ENCODE measurements around the gene TRPV5. TPM values are rescaled to one million over a fixed set of nuclear protein-coding genes. Genes with fewer than 3 reads are reported as not detected.
A peak's percentile ranks its signal among the peaks of the same experiment; 100 is the strongest.

The TRPV5 gene
- total and polyA plus RNA-seq, 5 experiments from 2014 or later = 0.30 TPM; not detected in 4

DNA sequence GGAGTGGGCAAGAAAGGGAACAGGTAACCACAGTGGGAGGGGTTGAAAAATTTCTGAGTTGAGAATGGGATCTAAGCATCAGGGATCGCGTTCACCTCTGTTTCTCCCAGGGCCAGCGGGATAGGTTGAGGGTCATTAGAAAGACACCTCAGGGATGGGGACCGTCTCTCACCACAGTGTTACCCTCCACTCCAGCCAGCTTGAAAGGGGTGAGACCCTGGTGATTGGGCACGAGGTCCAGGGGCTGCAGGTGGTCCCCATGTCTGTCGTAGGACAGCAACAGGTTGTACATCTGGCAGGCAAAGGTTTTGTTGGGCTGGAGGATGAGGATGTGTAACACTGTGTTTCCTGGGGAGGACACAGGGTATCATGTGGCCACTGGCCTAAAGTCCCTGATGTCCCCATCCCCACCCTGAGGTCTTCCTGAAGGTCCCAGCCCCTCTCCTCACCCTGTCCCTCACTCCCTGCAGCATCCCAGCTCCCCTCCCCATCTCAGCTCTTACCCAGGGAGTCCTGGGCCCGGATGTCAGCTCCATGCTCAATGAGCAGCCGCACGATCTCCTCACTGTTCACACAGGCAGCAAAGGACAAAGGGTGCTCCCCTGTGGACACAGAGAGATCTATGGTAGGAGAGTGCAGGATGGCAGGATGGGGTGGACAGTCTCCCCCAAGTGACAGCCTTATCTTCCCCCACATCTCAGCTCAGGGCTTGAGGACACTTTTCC, 57.1 kb downstream of the TRPV5 start:
- no peaks in the 10 kb centered on the region for H3K36me3 Mint-ChIP-seq
- H3K9me3 Mint-ChIP-seq = peaks cover 0 to 3% (median 0%) of the 10 kb centered on the region in 9 donors
- H3K4me3 Mint-ChIP-seq = no peak overlapping the region
- peak overlapping the region in 1 of 10 donors; percentile 64 for H3K27ac Mint-ChIP-seq
- H3K27me3 Mint-ChIP-seq = peaks cover 0 to 2% (median 0%) of the 10 kb centered on the region in 5 donors
- POLR2A ChIA-PET = no interaction called here
- H3K4me1 Mint-ChIP-seq = peaks cover 0 to 2% (median 0%) of the 10 kb centered on the region in 4 donors
- DNase-seq (no peak), ATAC-seq (no peak)

DNA sequence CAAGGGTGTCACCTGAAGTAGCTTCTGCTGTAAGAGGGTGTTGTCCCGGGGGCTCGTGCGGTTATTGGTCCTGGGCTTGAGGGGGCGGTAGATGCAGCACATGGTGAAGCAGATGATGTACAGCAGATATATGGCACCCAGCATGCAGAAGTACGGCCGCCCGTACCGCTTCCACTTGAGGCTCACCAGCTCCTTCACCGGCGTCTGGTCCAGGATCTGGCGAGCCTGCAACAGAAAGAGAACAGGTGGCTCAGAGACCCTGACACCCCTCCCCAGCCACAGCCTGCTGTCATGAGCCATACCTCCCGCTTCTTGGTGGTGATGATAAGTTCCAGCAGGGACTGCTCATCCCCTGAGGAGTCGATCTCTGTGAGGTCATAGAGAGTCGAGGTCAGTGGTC, 58.1 kb downstream of the TRPV5 start:
- Mint-ChIP-seq H3K27ac (no peak overlapping the region), H3K4me1 (peaks cover 0 to 2% (median 0%) of the 10 kb centered on the region in 4 donors)
- POLR2A ChIA-PET = no interaction called here

DNA sequence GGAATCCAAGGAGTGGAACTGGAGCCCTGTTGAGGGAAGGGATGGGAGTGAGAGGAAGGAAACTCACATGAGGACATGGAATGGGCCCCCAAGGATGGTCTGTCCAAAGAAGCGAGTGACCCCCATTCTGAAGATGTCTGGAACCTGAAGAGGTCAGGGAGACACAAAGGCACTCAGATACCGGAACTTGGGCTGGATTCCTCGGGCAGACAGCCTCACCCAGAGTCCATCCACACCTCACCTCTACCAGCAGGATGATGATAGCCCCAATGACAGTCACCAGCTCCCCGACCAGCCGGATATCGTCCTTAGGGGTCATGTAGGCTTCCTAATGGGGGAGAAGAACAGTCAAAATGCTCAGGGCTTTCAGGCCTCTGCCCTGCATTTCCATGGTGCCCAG, 58.7 kb downstream of the TRPV5 start:
- Mint-ChIP-seq H3K9me3 (peaks cover 0 to 3% (median 0%) of the 10 kb centered on the region in 9 donors), H3K27ac (peak overlapping the region in 1 of 10 donors; percentile 74), H3K36me3 (peaks cover 0 to 4% (median 2%) of the 10 kb centered on the region in 3 donors), H3K4me1 (peaks cover 0 to 4% (median 0%) of the 10 kb centered on the region in 4 donors), H3K27me3 (no peaks in the 10 kb centered on the region), H3K4me3 (no peak overlapping the region)
- DNase-seq (no peak), ATAC-seq (no peak)
- POLR2A ChIA-PET = no interaction called here

More for the DNA sequence above, 58.1 kb downstream of the TRPV5 start:
- no peak overlapping the region for H3K4me3 Mint-ChIP-seq
- ATAC-seq (no peak), DNase-seq (no peak)
- peaks cover 0 to 2% (median 0%) of the 10 kb centered on the region in 5 donors for H3K27me3 Mint-ChIP-seq
- peaks cover 0 to 3% (median 0%) of the 10 kb centered on the region in 9 donors for H3K9me3 Mint-ChIP-seq
- H3K36me3 Mint-ChIP-seq = no peaks in the 10 kb centered on the region

DNA sequence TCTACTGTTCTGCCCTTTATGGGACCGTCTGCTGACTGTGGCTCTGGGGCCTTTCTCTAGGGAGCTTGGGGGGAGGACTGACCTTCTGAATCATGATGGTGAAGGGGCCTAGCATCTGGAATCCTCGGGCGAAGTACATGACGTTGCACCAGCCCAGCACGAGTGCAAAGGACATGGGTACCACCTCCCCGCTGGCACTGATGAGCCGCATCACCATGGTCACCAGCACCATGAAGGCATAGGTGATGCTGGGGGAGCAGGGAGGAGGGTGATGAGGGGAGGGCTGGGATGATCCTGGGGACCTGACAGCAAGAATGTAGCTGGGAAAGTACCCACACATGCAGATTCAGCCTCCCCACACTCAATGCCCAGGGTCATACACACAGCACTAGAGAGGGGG, 59.1 kb downstream of the TRPV5 start:
- Mint-ChIP-seq H3K9me3 (peaks cover 0 to 3% (median 0%) of the 10 kb centered on the region in 9 donors), H3K4me3 (no peak overlapping the region), H3K27ac (peak overlapping the region in 1 of 10 donors; percentile 74), H3K4me1 (peaks cover 0 to 4% (median 0%) of the 10 kb centered on the region in 4 donors), H3K27me3 (no peaks in the 10 kb centered on the region), H3K36me3 (peaks cover 0 to 7% (median 2%) of the 10 kb centered on the region in 3 donors)
- POLR2A ChIA-PET = no interaction called here
- ATAC-seq (no peak), DNase-seq (no peak)

DNA sequence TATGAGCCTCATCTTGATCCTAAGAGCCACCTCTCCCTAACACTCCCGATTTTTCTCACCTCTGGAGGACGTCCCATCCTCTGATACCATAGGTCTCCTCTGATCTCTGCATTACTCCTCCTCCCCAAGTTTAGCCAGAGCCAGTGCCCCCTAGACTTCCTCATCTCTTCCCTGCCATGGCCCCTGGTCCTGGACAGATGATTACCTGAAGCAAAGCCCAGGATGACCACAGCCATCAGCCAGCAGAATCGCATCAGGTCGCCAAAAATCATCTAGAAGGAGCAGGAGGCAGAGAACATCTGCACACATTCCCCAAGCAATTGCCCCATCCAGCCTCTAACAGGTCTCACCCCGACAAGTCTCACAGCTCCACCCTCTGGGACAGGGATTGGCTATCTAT, 59.7 kb downstream of the TRPV5 start:
- H3K9me3 Mint-ChIP-seq = peaks cover 0 to 3% (median 0%) of the 10 kb centered on the region in 9 donors

DNA sequence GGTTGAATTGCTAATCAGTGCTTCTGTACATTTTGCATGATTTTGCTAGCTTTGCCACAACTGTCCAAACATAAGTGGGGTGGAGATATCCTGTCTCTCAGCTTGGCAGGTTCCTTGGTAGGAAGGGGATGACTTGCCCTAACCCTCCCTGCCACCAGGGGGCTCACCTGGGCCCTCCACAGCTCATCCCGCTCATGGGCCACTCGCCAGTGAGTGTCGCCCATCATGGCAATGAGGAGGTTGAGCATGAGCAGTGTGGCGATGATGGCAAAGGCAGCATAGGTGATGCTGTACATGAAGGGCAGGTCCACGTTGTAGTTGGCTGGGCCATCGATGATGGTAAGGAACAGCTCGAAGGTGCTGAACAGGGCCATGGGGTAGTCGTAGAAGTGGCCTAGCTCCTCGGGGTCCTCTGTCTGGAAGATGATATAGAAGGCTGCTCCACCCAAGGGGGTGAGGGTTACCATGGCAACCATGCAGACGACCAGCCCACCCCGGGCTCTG, 60.2 kb downstream of the TRPV5 start:
- no peak overlapping the region for H3K4me3 Mint-ChIP-seq
- H3K36me3 Mint-ChIP-seq = peaks cover 0 to 9% (median 2%) of the 10 kb centered on the region in 3 donors
- POLR2A ChIA-PET = interaction anchor here (0.6 to 1.0 kb wide), 2 partner anchors 8 to 1175 kb away, joined by 3 read pairs; no protein-coding TSS in a partner anchor
- peaks cover 0 to 4% (median 0%) of the 10 kb centered on the region in 4 donors for H3K4me1 Mint-ChIP-seq
- ATAC-seq = no peak
- peak in 2 of 10 donors; percentile 17 to 20 for DNase-seq
- H3K27me3 Mint-ChIP-seq = no peaks in the 10 kb centered on the region
- no peak overlapping the region for H3K27ac Mint-ChIP-seq
- H3K9me3 Mint-ChIP-seq = peaks cover 0 to 3% (median 0%) of the 10 kb centered on the region in 9 donors

More for the DNA sequence above, 59.7 kb downstream of the TRPV5 start:
- POLR2A ChIA-PET = no interaction called here
- H3K4me1 Mint-ChIP-seq = peaks cover 0 to 4% (median 0%) of the 10 kb centered on the region in 4 donors
- no peak overlapping the region for H3K27ac Mint-ChIP-seq
- DNase-seq (no peak), ATAC-seq (no peak)
- H3K4me3 Mint-ChIP-seq = no peak overlapping the region
- no peaks in the 10 kb centered on the region for H3K27me3 Mint-ChIP-seq
- peaks cover 0 to 7% (median 2%) of the 10 kb centered on the region in 3 donors for H3K36me3 Mint-ChIP-seq

DNA sequence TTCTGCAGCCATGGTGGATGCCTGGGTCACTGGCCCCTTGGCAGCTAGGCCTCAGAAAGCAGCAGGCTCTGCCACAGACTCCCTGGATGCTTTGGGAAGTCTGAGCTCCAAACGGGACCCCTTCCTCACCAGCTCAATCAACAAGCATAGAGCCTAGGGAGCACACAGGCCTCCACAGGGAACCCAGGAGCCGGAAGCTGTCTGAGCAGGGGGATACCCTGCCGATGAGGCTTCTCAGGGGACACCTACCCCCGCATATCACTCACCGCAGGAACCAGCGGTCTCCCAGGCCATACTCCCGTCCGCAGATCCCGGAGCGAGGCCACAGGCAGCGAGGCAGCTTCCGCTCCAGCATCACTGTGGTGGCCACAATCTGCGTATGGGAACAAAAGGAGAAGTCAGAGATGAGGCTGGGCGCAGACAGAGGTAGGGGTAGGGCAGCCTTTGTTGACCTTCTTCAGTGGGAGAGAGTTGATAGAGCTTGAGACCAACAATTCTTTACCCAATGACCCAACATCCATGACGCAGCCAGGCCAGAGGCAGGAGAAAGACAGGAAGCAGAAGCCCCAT, 61.4 kb downstream of the TRPV5 start:
- H3K4me3 Mint-ChIP-seq = no peak overlapping the region
- peak in 2 of 10 donors; percentile 11 to 46 for DNase-seq
- H3K27ac Mint-ChIP-seq = no peak overlapping the region
- H3K4me1 Mint-ChIP-seq = peaks cover 0 to 4% (median 0%) of the 10 kb centered on the region in 4 donors
- peaks cover 0 to 3% (median 0%) of the 10 kb centered on the region in 9 donors for H3K9me3 Mint-ChIP-seq
- POLR2A ChIA-PET = interaction anchor here (1.0 kb wide), 1 partner anchor 9 kb away, joined by 3 read pairs; no protein-coding TSS in a partner anchor
- peaks cover 0 to 9% (median 2%) of the 10 kb centered on the region in 3 donors for H3K36me3 Mint-ChIP-seq
- ATAC-seq = no peak
- no peaks in the 10 kb centered on the region for H3K27me3 Mint-ChIP-seq

DNA sequence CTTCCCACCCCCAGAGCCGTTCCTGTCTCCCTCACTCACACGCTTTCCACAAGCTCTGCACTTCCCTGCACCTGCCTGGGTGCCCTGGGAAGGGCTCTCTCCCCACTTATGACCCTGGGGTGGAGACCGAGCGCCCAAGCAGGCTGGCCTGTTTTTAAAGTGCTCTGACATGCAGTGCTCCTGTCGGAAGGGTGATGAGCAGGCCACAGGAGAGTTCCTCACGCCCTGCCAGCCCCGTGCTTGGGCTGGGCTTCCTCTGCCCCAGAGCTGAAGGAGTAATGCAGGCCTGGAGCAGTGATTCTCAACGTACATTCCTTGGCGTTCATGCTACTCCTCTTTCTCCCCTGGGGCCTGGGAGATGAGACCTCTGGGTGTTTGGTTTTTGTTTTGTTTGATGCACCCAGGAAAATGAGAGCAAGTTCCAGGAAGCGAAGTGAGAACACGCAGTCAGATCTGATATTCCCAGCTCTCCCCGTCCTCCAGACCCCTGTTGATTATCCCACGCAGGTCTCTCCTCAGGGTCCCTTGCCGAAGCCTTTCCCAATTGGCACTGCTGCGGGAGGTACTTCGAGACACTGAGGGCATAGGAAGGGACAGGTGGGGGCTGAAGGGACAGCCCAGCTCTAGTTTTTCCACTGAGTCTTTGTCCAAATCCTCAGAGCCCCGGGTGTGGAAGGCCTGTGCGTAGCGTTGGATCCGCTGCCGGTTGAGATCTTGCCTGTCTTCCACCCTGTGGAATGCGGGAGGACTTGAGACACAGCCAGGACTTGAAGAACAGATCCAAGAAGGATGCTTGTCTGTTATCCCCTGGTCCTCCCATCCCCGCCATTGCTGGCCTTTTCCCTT, 62.1 kb downstream of the TRPV5 start:
- POLR2A ChIA-PET = no interaction called here
- ATAC-seq (no peak), DNase-seq (peak in 1 of 10 donors; percentile 9)
- peaks cover 0 to 4% (median 0%) of the 10 kb centered on the region in 4 donors for H3K4me1 Mint-ChIP-seq
- no peak overlapping the region for H3K27ac Mint-ChIP-seq
- no peaks in the 10 kb centered on the region for H3K27me3 Mint-ChIP-seq
- peaks cover 0 to 9% (median 2%) of the 10 kb centered on the region in 3 donors for H3K36me3 Mint-ChIP-seq
- no peak overlapping the region for H3K4me3 Mint-ChIP-seq
- H3K9me3 Mint-ChIP-seq = peaks cover 0 to 3% (median 0%) of the 10 kb centered on the region in 9 donors

DNA sequence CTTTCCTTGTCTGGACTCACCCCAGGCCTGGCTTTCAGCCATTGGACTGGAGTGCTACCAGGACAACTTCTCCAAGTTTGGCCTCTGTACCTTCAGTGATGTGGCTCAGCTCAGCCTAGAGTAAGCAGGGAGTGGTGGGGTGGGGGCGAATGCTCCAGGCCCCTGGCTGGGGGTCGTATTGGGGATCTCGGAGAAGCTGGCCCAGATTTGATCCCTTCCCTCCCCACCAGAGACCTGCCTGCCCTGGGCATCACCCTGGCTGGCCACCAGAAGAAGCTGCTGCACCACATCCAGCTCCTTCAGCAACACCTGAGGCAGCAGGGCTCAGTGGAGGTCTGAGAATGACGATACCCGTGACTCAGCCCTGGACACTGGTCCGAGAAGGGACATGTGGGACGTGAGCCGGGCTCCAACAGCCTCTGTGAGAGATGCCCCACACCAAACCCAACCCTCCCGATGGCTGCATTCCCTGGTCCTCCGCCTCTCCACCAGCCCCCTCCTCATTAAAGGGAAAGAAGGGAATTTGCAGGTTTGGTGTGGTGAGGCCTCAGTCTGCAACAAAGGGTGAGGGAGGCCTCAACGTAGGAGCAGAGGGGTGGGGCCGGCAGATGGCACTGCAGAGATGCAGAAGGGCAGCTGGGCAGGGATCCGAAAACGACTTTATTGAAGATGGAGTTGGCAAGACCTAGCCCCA, 62.8 kb downstream of the TRPV5 start:
- Mint-ChIP-seq H3K27me3 (no peaks in the 10 kb centered on the region), H3K4me3 (no peak overlapping the region)

DNA sequence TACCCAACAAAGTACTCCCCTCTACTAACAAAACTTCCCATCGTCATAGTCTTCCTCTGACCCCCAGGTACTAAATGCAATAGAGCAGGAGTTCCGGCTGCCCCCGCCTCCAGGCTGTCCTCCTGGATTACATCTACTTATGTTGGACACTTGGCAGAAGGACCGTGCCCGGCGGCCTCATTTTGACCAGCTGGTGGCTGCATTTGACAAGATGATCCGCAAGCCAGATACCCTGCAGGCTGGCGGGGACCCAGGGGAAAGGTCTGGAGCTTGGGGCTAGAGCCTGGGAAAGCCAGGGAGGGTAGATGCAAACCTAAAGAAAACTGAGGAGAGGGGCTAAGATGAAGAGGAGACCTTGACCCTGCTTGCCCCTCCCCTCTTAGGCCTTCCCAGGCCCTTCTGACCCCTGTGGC, 63.4 kb downstream of the TRPV5 start:
- Mint-ChIP-seq H3K4me3 (no peak overlapping the region), H3K9me3 (no peaks in the 10 kb centered on the region), H3K36me3 (peaks cover 0 to 9% (median 2%) of the 10 kb centered on the region in 3 donors), H3K27me3 (no peaks in the 10 kb centered on the region), H3K27ac (peak overlapping the region in 1 of 10 donors; percentile 3), H3K4me1 (peaks cover 0 to 4% (median 2%) of the 10 kb centered on the region in 4 donors)
- DNase-seq = peak in 1 of 10 donors; percentile 62
- no peak for ATAC-seq
- POLR2A ChIA-PET = no interaction called here

More for the DNA sequence above, 62.8 kb downstream of the TRPV5 start:
- DNase-seq (peak in 1 of 10 donors; percentile 9), ATAC-seq (no peak)
- Mint-ChIP-seq H3K9me3 (peaks cover 0 to 2% (median 0%) of the 10 kb centered on the region in 9 donors), H3K27ac (no peak overlapping the region), H3K4me1 (peaks cover 0 to 4% (median under 1%) of the 10 kb centered on the region in 4 donors), H3K36me3 (peaks cover 0 to 9% (median 2%) of the 10 kb centered on the region in 3 donors)
- POLR2A ChIA-PET = no interaction called here

DNA sequence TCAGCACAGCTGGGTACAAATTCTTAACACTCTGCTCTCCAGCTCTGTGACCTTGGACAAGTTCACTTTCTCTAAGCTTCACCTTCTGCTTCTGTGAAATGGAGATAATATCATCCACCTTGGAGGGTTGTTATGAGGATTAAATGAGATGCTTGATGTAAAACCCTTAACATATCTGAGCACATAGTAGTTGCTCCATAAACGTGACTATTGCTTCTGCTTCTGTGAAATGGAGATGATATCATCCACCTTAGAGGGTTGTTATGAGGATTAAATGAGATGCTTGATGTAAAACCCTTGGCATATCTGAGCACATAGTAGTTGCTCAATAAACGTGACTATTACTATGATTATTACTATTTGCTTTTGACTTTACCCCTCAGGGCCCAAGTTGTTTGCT, 64.1 kb downstream of the TRPV5 start:
- no peak overlapping the region for H3K4me3 Mint-ChIP-seq
- POLR2A ChIA-PET = interaction anchor here (1.0 kb wide), 1 partner anchor 61 kb away, joined by 3 read pairs; no protein-coding TSS in a partner anchor
- H3K36me3 Mint-ChIP-seq = peaks cover 0 to 9% (median 2%) of the 10 kb centered on the region in 3 donors
- no peaks in the 10 kb centered on the region for H3K27me3 Mint-ChIP-seq
- no peak for ATAC-seq
- H3K9me3 Mint-ChIP-seq = no peaks in the 10 kb centered on the region
- peaks cover 0 to 5% (median 2%) of the 10 kb centered on the region in 4 donors for H3K4me1 Mint-ChIP-seq
- H3K27ac Mint-ChIP-seq = no peak overlapping the region
- DNase-seq = no peak

Measured in naive thymus-derived CD8-positive, alpha-beta T cell (primary cell).